NB4 (cell line): ENCODE results near the gene CDK17.

Experiments
- POLR2A ChIP-seq: IDR thresholded peaks from 2 replicates; pipeline ENCODE4 v1.6.1; 2011; ENCODE audit warnings: mild to moderate bottlenecking; ENCODE audit not compliant: insufficient read length; ENCODE audit errors: extremely low read depth
- TF ChIP-seq, protein P1 (sequence below): IDR thresholded peaks from one replicate; pipeline ENCODE4 v1.5.1; 2012; ENCODE audit warnings: low read depth, low read length
- TF ChIP-seq, protein P2 (sequence below): IDR thresholded peaks from 2 replicates; pipeline ENCODE4 v1.6.1; 2011; ENCODE audit warnings: low read depth, low read length

DNA sequence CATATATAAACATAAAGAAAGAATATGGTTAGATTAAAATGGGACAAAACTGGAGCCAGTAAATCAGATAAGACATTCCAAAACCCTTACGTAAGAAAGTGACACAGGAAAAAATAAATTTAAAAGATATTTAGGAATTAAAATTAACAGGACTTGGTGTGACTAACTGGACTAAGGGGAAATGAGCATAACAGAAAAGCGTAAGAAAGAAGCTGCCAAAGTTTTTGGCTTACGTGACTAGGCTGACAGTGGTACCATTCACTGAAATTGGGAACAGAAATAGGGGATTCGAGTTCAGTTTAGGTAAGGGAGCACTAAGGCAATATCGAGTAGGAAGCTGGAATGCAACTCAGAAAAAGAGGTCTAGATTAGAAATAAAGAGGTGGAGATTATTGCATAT is 7.8 kb downstream of the CDK17 start:
- TF ChIP-seq POLR2A: no peak
- TF ChIP-seq, protein P1, sequence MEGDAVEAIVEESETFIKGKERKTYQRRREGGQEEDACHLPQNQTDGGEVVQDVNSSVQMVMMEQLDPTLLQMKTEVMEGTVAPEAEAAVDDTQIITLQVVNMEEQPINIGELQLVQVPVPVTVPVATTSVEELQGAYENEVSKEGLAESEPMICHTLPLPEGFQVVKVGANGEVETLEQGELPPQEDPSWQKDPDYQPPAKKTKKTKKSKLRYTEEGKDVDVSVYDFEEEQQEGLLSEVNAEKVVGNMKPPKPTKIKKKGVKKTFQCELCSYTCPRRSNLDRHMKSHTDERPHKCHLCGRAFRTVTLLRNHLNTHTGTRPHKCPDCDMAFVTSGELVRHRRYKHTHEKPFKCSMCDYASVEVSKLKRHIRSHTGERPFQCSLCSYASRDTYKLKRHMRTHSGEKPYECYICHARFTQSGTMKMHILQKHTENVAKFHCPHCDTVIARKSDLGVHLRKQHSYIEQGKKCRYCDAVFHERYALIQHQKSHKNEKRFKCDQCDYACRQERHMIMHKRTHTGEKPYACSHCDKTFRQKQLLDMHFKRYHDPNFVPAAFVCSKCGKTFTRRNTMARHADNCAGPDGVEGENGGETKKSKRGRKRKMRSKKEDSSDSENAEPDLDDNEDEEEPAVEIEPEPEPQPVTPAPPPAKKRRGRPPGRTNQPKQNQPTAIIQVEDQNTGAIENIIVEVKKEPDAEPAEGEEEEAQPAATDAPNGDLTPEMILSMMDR: no peak
- TF ChIP-seq, protein P2, sequence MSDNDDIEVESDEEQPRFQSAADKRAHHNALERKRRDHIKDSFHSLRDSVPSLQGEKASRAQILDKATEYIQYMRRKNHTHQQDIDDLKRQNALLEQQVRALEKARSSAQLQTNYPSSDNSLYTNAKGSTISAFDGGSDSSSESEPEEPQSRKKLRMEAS: no peak
